Ovary (tissue), 3 donors: ENCODE results near the gene LCOR.

Source experiments
- EP300 ChIP-seq: sonication (generic); formaldehyde crosslinking; IDR thresholded peaks from one replicate; pipeline ENCODE4 v1.6.1; 2017; ENCODE audit warnings: antibody characterized with exemption
- POLR2A ChIP-seq: fragments of 450-650 bp; IDR thresholded peaks from one replicate; pipeline ENCODE4 v1.6.1; 2017; ENCODE audit warnings: antibody characterized with exemption, mild to moderate bottlenecking, moderate library complexity
- TF ChIP-seq, protein P1 (sequence below), 3 donors: fragments of 450-650 bp in 2 of 3; fragments of 200-600 bp in 1 of 3; IDR thresholded peaks; one replicate each; pipeline versions ENCODE4 v1.5.1 to v1.8.0; 2016 to 2022; ENCODE audit warnings: antibody characterized with exemption in 3 of 3, mild to moderate bottlenecking in 1 of 3
- donor health status: DM: no; HTN: no; CAD: no.

DNA sequence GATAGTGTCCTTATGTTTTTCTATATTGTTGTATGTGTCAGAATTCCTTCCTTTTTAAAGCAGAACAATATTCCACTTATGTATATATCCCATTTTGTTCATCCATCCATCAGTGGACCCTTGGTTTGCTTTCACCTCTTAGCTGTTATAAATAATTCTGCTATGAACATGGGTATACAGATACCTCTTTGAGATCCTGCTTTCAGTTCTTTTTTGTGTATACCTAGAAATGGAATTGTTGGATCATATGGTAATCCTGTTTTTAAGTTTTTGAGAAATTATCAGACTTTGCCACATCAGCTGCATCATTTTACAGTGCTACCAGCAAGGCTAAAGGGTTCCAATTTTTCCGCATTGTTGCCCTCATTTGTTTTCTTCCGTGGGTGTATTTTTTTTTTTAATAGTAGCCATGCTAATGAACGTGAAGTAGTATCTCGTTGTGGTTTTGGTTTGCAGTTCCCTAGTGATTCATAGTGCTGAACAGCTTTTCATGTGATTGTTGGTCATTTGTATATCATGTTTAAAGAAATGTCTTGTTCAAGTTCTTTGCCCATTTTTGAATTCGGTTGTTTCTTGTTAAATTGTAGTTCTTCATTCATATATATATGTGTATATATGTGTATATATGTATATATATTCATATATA, 87.8 kb downstream of the LCOR start:
- TF ChIP-seq, protein P1, sequence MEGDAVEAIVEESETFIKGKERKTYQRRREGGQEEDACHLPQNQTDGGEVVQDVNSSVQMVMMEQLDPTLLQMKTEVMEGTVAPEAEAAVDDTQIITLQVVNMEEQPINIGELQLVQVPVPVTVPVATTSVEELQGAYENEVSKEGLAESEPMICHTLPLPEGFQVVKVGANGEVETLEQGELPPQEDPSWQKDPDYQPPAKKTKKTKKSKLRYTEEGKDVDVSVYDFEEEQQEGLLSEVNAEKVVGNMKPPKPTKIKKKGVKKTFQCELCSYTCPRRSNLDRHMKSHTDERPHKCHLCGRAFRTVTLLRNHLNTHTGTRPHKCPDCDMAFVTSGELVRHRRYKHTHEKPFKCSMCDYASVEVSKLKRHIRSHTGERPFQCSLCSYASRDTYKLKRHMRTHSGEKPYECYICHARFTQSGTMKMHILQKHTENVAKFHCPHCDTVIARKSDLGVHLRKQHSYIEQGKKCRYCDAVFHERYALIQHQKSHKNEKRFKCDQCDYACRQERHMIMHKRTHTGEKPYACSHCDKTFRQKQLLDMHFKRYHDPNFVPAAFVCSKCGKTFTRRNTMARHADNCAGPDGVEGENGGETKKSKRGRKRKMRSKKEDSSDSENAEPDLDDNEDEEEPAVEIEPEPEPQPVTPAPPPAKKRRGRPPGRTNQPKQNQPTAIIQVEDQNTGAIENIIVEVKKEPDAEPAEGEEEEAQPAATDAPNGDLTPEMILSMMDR (IDR thresholded peaks at IDR 0.05): no peak
- TF ChIP-seq EP300: no peak
- TF ChIP-seq POLR2A: no peak
